GM19023 (cell line): ENCODE results near the gene SYT14.

ENCODE experiments used
- ATAC-seq: cut with Tn5 transposase; IDR thresholded peaks from one replicate; pipeline ENCODE4 v1.9.1; 2021; ENCODE audit warnings: mild to moderate bottlenecking, moderate library complexity; ENCODE audit not compliant: unreplicated experiment

Gene SYT14

DNA sequence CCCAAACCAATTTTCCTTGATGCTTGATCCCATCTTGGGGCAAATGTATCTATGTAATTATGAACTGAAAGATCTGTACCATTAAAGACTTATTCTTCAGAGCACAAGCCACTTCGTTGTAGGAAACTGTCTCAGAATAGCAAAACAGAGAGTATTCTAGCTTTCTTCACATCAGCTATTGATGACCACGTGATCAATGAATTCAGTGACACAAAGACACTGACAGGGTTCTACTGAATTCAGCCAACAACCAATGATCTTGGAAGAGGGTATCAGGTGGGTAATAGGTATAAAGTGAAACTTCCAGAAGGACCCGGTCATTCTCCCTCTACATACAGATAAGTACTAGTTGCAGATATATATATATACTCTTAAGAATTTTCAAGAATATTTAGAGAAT is 260.8 kb downstream of the SYT14 start:
- no peak for ATAC-seq

- ATAC-seq, result no peak
Observed at GRCh38 chr1:210200124-210200736, 262.2 kb downstream of the SYT14 start.

GRCh38 chr1:210201681-210202080 is 263.7 kb downstream of the SYT14 start:
- ATAC-seq, result no peak

DNA sequence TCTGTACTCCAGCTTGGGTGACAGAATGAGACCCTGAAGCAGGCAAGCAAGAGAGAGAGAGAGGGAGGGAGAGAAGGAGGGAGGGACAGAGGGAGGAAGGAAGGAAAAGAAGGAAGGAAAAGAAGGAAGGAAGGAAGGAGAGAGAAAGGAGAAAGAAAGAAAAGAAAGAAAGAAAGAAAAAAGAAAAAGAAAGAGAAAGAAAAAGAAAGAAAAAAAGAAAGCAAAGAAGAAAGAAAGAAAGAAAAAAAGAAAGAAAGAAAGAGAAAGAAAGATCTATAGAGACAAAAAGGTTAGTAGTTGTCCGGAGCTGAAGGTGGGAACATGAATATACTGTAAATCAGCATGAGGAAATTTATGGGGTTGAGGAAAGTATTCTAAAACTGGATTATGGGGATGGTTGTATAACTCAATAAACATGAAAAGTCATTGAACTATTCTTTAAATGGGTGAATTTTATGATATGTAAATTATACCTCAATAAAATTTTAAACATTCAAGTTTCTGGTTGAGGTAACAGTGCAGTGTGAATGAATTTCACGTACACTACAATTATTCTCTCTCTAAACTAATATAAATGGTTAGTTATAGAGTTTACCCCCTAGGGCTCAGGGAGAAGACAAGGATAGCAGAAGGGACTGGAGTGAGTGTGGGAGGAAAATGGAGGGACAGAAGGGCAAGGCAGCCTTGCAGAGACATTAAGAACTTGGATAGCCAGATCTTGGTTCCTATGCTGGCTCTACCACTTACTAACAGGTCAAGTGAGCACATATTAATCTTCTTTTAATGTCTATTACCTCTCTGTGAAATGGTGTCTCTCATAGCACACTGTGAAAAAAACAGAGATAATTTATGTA is 269.8 kb downstream of the SYT14 start:
- ATAC-seq, result no peak

- no peak for ATAC-seq
Observed at GRCh38 chr1:210213335-210213734, 275.3 kb downstream of the SYT14 start.

GRCh38 chr1:210214573-210215409 is 276.8 kb downstream of the SYT14 start:
- no peak for ATAC-seq

- no peak for ATAC-seq
Observed at GRCh38 chr1:210217482-210217881, 279.5 kb downstream of the SYT14 start.

DNA sequence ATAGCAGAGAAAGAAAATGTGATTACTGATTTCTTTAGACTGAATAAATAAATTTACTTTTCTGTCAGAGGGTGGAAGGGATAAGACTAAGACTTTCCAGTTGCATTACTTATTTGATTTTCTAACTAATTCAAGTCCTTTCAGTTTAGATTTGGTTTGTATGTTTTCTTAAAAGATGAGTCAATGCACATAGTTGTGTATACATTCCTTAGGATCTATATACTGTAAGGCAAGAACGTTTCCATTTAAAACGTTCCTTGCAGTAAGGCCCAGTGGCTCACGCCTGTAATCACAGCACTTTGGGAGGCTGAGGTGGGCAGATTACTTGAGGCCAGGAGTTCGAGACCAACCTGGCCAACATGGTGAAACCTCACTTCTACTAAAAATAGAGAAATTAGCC is 280.0 kb downstream of the SYT14 start:
- ATAC-seq, result no peak
